ENCODE data around the gene ABCB10. TPM values are rescaled to one million over a fixed set of nuclear protein-coding genes. Genes with fewer than 3 reads are reported as not detected.
"Not testable (repeated sequence)": the region's sequence is repeated elsewhere in the genome, so short reads cannot be mapped to it uniquely, and the experiment has no call there.

Gene ABCB10
- total RNA-seq, 1 experiment from 2014 or later: 20.0 TPM

- no peak for DNase-seq (ENCODE audit: low spot score)
- intact Hi-C loops (cut with micrococcal nuclease; ENCODE audit: unreplicated experiment): no loop called here
- no peak overlapping the region for H3K4me3 ChIP-seq (ENCODE audit: low read depth, low read length, poor library complexity, severe bottlenecking)
- no peaks in the 10 kb centered on the region for H3K4me1 ChIP-seq (ENCODE audit: insufficient read depth, low read length, poor library complexity, severe bottlenecking)
- TF ChIP-seq EZH2 (IDR thresholded peaks at IDR 0.05; ENCODE audit: borderline replicate concordance, low read depth, low read length, poor library complexity, severe bottlenecking): no peak
- no peak for TF ChIP-seq CTCF (conservative IDR thresholded peaks at IDR 0.05; ENCODE audit: low read depth, low read length)
- no peaks in the 10 kb centered on the region for H3K9me3 ChIP-seq (ENCODE audit: low read depth, low read length, poor library complexity, severe bottlenecking)
- BruUV-seq (replicated peaks): no TSS peak
- no peaks in the 10 kb centered on the region for H3K27me3 ChIP-seq (replicated peaks; ENCODE audit: insufficient read depth, low read depth, low read length, poor library complexity)
- peaks cover 15% of the 10 kb centered on the region for H3K36me3 ChIP-seq (ENCODE audit: insufficient read depth, low read length, poor library complexity, severe bottlenecking)
- ChIA-PET CTCF (interaction anchor here (0.6 kb wide), 2 partner anchors 12 to 783 kb away, joined by 3 read pairs; no protein-coding TSS in a partner anchor), POLR2A (ENCODE audit: low non-redundant PET) (no interaction called here)
- no peak overlapping the region for H3K27ac ChIP-seq (ENCODE audit: low read depth, low read length, poor library complexity, severe bottlenecking)
Measured at GRCh38 chr1:229526695-229527094, 31.8 kb downstream of the ABCB10 start.

- POLR2A ChIA-PET (ENCODE audit: low non-redundant PET): no interaction called here
Measured at GRCh38 chr1:229523052-229523451, 35.5 kb downstream of the ABCB10 start.

GRCh38 chr1:229514578-229515275 lies 43.8 kb downstream of the ABCB10 start:
- Histone ChIP-seq H3K4me1 (ENCODE audit: insufficient read depth, low read length, poor library complexity, severe bottlenecking) (peaks cover 4% of the 10 kb centered on the region), H3K27ac (ENCODE audit: low read depth, low read length, poor library complexity, severe bottlenecking) (no peak overlapping the region), H3K36me3 (ENCODE audit: insufficient read depth, low read length, poor library complexity, severe bottlenecking) (no peaks in the 10 kb centered on the region), H3K9me3 (ENCODE audit: low read depth, low read length, poor library complexity, severe bottlenecking) (no peaks in the 10 kb centered on the region), H3K4me3 (ENCODE audit: low read depth, low read length, poor library complexity, severe bottlenecking) (no peak overlapping the region), H3K27me3 (replicated peaks; ENCODE audit: insufficient read depth, low read depth, low read length, poor library complexity) (no peaks in the 10 kb centered on the region)
- BruUV-seq (replicated peaks): no TSS peak
- no peak for TF ChIP-seq EZH2 (IDR thresholded peaks at IDR 0.05; ENCODE audit: borderline replicate concordance, low read depth, low read length, poor library complexity, severe bottlenecking)
- peak; percentile 91 for TF ChIP-seq CTCF (conservative IDR thresholded peaks at IDR 0.05; ENCODE audit: low read depth, low read length)
- DNase-seq (ENCODE audit: low spot score): peak; percentile 76
- ChIA-PET CTCF (interaction anchor here (0.7 to 1.0 kb wide), 4 partner anchors 12 to 260 kb away, joined by 3 to 5 read pairs (median 4); no protein-coding TSS in a partner anchor), POLR2A (ENCODE audit: low non-redundant PET) (no interaction called here)
- intact Hi-C loops (cut with micrococcal nuclease; ENCODE audit: unreplicated experiment): loop anchor here (1.0 kb wide), 1 partner anchor 256 kb away; no protein-coding TSS in a partner anchor

More at GRCh38 chr1:229523052-229523451, 35.5 kb downstream of the ABCB10 start:
- H3K9me3 ChIP-seq (ENCODE audit: low read depth, low read length, poor library complexity, severe bottlenecking): no peaks in the 10 kb centered on the region
- intact Hi-C loops (cut with micrococcal nuclease; ENCODE audit: unreplicated experiment): no loop called here
- H3K4me1 ChIP-seq (ENCODE audit: insufficient read depth, low read length, poor library complexity, severe bottlenecking): no peaks in the 10 kb centered on the region
- DNase-seq (ENCODE audit: low spot score): no peak
- TF ChIP-seq CTCF (conservative IDR thresholded peaks at IDR 0.05; ENCODE audit: low read depth, low read length) (no peak), EZH2 (IDR thresholded peaks at IDR 0.05; ENCODE audit: borderline replicate concordance, low read depth, low read length, poor library complexity, severe bottlenecking) (no peak)
- BruUV-seq (replicated peaks): no TSS peak
- no peak overlapping the region for H3K27ac ChIP-seq (ENCODE audit: low read depth, low read length, poor library complexity, severe bottlenecking)
- H3K4me3 ChIP-seq (ENCODE audit: low read depth, low read length, poor library complexity, severe bottlenecking): no peak overlapping the region
- peaks cover 8% of the 10 kb centered on the region for H3K36me3 ChIP-seq (ENCODE audit: insufficient read depth, low read length, poor library complexity, severe bottlenecking)
- CTCF ChIA-PET: no interaction called here
- no peaks in the 10 kb centered on the region for H3K27me3 ChIP-seq (replicated peaks; ENCODE audit: insufficient read depth, low read depth, low read length, poor library complexity)

- H3K9me3 ChIP-seq (ENCODE audit: low read depth, low read length, poor library complexity, severe bottlenecking); DNase-seq (ENCODE audit: low spot score); H3K27ac ChIP-seq (ENCODE audit: low read depth, low read length, poor library complexity, severe bottlenecking); POLR2A ChIA-PET (ENCODE audit: low non-redundant PET); H3K27me3 ChIP-seq (replicated peaks; ENCODE audit: insufficient read depth, low read depth, low read length, poor library complexity); CTCF ChIA-PET; H3K36me3 ChIP-seq (ENCODE audit: insufficient read depth, low read length, poor library complexity, severe bottlenecking); intact Hi-C loops (cut with micrococcal nuclease; ENCODE audit: unreplicated experiment); H3K4me3 ChIP-seq (ENCODE audit: low read depth, low read length, poor library complexity, severe bottlenecking); BruUV-seq (replicated peaks): not testable (repeated sequence)
- H3K4me1 ChIP-seq (ENCODE audit: insufficient read depth, low read length, poor library complexity, severe bottlenecking): peaks cover 12% of the 10 kb centered on the region
Measured at GRCh38 chr1:229511625-229512024, 46.9 kb downstream of the ABCB10 start.

GRCh38 chr1:229511201-229511600 lies 47.3 kb downstream of the ABCB10 start:
- intact Hi-C loops (cut with micrococcal nuclease; ENCODE audit: unreplicated experiment); POLR2A ChIA-PET (ENCODE audit: low non-redundant PET); H3K27ac ChIP-seq (ENCODE audit: low read depth, low read length, poor library complexity, severe bottlenecking); H3K36me3 ChIP-seq (ENCODE audit: insufficient read depth, low read length, poor library complexity, severe bottlenecking); CTCF ChIA-PET; H3K9me3 ChIP-seq (ENCODE audit: low read depth, low read length, poor library complexity, severe bottlenecking); H3K27me3 ChIP-seq (replicated peaks; ENCODE audit: insufficient read depth, low read depth, low read length, poor library complexity); BruUV-seq (replicated peaks); H3K4me3 ChIP-seq (ENCODE audit: low read depth, low read length, poor library complexity, severe bottlenecking); DNase-seq (ENCODE audit: low spot score): not testable (repeated sequence)
- H3K4me1 ChIP-seq (ENCODE audit: insufficient read depth, low read length, poor library complexity, severe bottlenecking): peaks cover 14% of the 10 kb centered on the region

Measured in A673 (cell line).